Keratinocyte (primary cell): ENCODE results near the gene KCNQ2. TPM values are rescaled to one million over a fixed set of nuclear protein-coding genes. Genes with fewer than 3 reads are reported as not detected.
A peak's percentile ranks its signal among the peaks of the same experiment; 100 is the strongest.

Experiments
- DNase-seq: peaks from one replicate; pipeline ENCODE4 v3.0.0-alpha.2; 2011; ENCODE audit warnings: low read depth, missing footprints, low spot score
- FAIRE-seq: peaks from 2 replicates; lab custom pipeline; 2011; peaks lifted over from hg19 to GRCh38; lab: Jason Lieb, UNC
- H2AFZ ChIP-seq: 2 replicates; pipeline ENCODE4 v1.6.0; 2012; ENCODE audit warnings: low read length, control low read depth, inconsistent platforms; ENCODE audit not compliant: control insufficient read depth
- H3K27ac ChIP-seq: 2 replicates; pipeline ENCODE4 v1.5.1; 2011; ENCODE audit warnings: low read length; ENCODE audit not compliant: control insufficient read depth, insufficient read depth
- H3K27me3 ChIP-seq: 3 replicates; pipeline ENCODE4 v1.6.0; 2011; ENCODE audit warnings: low read length; ENCODE audit not compliant: control insufficient read depth, insufficient read depth; ENCODE audit errors: extremely low read depth
- H3K36me3 ChIP-seq, 2 experiments: 2 replicates in 1 of 2; 3 replicates in 1 of 2; pipeline ENCODE4 v1.5.1; 2011; ENCODE audit warnings: low read length in 2 of 2, mild to moderate bottlenecking in 1 of 2; ENCODE audit not compliant: control insufficient read depth in 2 of 2, insufficient read depth in 2 of 2; ENCODE audit errors: extremely low read depth in 1 of 2
- H3K4me1 ChIP-seq: 3 replicates; pipeline ENCODE4 v1.5.1; 2011; ENCODE audit warnings: low read length; ENCODE audit not compliant: control insufficient read depth, insufficient read depth; ENCODE audit errors: extremely low read depth
- H3K4me2 ChIP-seq: 3 replicates; pipeline ENCODE4 v1.6.0; 2011; ENCODE audit warnings: low read depth, low read length; ENCODE audit not compliant: control insufficient read depth, insufficient read depth; ENCODE audit errors: extremely low read depth
- H3K4me3 ChIP-seq, 3 experiments: fragments of 200-600 bp in 1 of 3; sonication (generic) in 1 of 3; 2 replicates in 2 of 3; 3 replicates in 1 of 3; pipeline ENCODE4 v1.5.1; 2011 to 2016; ENCODE audit warnings: low read length in 3 of 3, mild to moderate bottlenecking in 3 of 3, control low read depth in 2 of 3, inconsistent platforms in 1 of 3, low read depth in 1 of 3, mixed read lengths in 1 of 3, mixed run types in 1 of 3, moderate library complexity in 1 of 3; ENCODE audit not compliant: control insufficient read depth in 2 of 3, insufficient read depth in 2 of 3; ENCODE audit errors: extremely low read depth in 1 of 3
- H3K79me2 ChIP-seq: 2 replicates; pipeline ENCODE4 v1.6.0; 2012; ENCODE audit warnings: low read length; ENCODE audit not compliant: control insufficient read depth, insufficient read depth
- H3K9ac ChIP-seq: 3 replicates; pipeline ENCODE4 v1.6.0; 2011; ENCODE audit warnings: low read length; ENCODE audit not compliant: control insufficient read depth, insufficient read depth; ENCODE audit errors: extremely low read depth
- H3K9me1 ChIP-seq: 3 replicates; pipeline ENCODE4 v1.6.0; 2011; ENCODE audit warnings: low read length; ENCODE audit not compliant: control insufficient read depth, insufficient read depth; ENCODE audit errors: extremely low read depth
- H3K9me3 ChIP-seq: 2 replicates; pipeline ENCODE4 v1.5.1; 2012; ENCODE audit warnings: low read depth, low read length; ENCODE audit not compliant: control insufficient read depth
- H4K20me1 ChIP-seq: 3 replicates; pipeline ENCODE4 v1.6.0; 2011; ENCODE audit warnings: low read length; ENCODE audit not compliant: control insufficient read depth, insufficient read depth; ENCODE audit errors: extremely low read depth
- CTCF ChIP-seq, 3 experiments: IDR thresholded peaks in 1 of 3; conservative IDR thresholded peaks in 1 of 3; optimal IDR thresholded peaks in 1 of 3; 2 replicates in 2 of 3; 3 replicates in 1 of 3; pipeline versions ENCODE3 to v1.5.1; 2011; ENCODE audit warnings: low read length in 3 of 3, mild to moderate bottlenecking in 3 of 3, moderate library complexity in 2 of 3, control low read depth in 1 of 3, inconsistent platforms in 1 of 3; ENCODE audit not compliant: insufficient read depth in 2 of 3; ENCODE audit errors: extremely low read depth in 1 of 3
- EZH2 ChIP-seq: IDR thresholded peaks from one replicate; pipeline ENCODE4 v1.6.1; 2012; ENCODE audit warnings: inconsistent platforms, mild to moderate bottlenecking, low read length, moderate library complexity
- dilution Hi-C: fragments of 300-500 bp; cut with MboI; formaldehyde crosslinking; loops from one replicate; pipeline ENCODE4 v1.7.0; 2020; ENCODE audit warnings: low sequenced_read_pairs; ENCODE audit not compliant: extremely low pct_ligation_motif_present
- polyA plus RNA-seq, 5 experiments: library from polyadenylated mRNA; depleted of rRNA in 3 of 5; stranded (reverse) in 3 of 5; stranded (forward) in 1 of 5; unstranded in 1 of 5; fragments of >200 nt; gene quantifications; 1 replicate in 1 of 5; 2 replicates in 3 of 5; 3 replicates in 1 of 5; pipeline versions ENCODE4 v1.2.1 to v1.2.3, GENCODE V29; 2011 to 2012; ENCODE audit warnings: missing spikeins in 2 of 5, low read depth in 1 of 5, low replicate concordance in 1 of 5

Gene KCNQ2
- polyA plus RNA-seq, 1 donor (not counting 4 experiments of a cell fraction or from before 2014, with no cell fraction given), result not detected

GRCh38 chr20:63382551-63383300 is 89.7 kb downstream of the KCNQ2 start:
- DNase-seq, result no peak
- TF ChIP-seq CTCF (optimal IDR thresholded peaks at IDR 0.05 in 1 of 3, IDR thresholded peaks at IDR 0.05 in 1 of 3, conservative IDR thresholded peaks at IDR 0.05 in 1 of 3; ENCODE audit: extremely low read depth in 1 of 3, insufficient read depth in 2 of 3, low read length in 3 of 3) (no peak), EZH2 (no peak)
- H3K27me3 ChIP-seq, result peaks cover 14% of the 10 kb centered on the region

GRCh38 chr20:63381781-63382431 is 90.5 kb downstream of the KCNQ2 start:
- Histone ChIP-seq H3K27me3 (peaks cover 22% of the 10 kb centered on the region), H3K9ac (no peak overlapping the region)
- FAIRE-seq, result no peak

More at GRCh38 chr20:63382551-63383300, 89.7 kb downstream of the KCNQ2 start:
- Histone ChIP-seq H3K4me3 (no peak overlapping the region), H2AFZ (no peak overlapping the region), H3K9me3 (peaks cover 8% of the 10 kb centered on the region), H3K4me2 (no peak overlapping the region), H4K20me1 (no peaks in the 10 kb centered on the region), H3K27ac (no peak overlapping the region), H3K9me1 (no peaks in the 10 kb centered on the region), H3K79me2 (no peaks in the 10 kb centered on the region), H3K9ac (no peak overlapping the region), H3K4me1 (no peaks in the 10 kb centered on the region), H3K36me3 (no peaks in the 10 kb centered on the region)
- dilution Hi-C loops, result no loop called here
- no peak for FAIRE-seq

More at GRCh38 chr20:63381781-63382431, 90.5 kb downstream of the KCNQ2 start:
- Histone ChIP-seq H2AFZ (no peak overlapping the region), H3K9me1 (no peaks in the 10 kb centered on the region), H3K36me3 (no peaks in the 10 kb centered on the region), H3K4me2 (no peak overlapping the region), H3K79me2 (no peaks in the 10 kb centered on the region), H3K4me3 (no peak overlapping the region), H3K4me1 (no peaks in the 10 kb centered on the region), H3K9me3 (peaks cover 3% of the 10 kb centered on the region), H4K20me1 (no peaks in the 10 kb centered on the region), H3K27ac (no peak overlapping the region)
- dilution Hi-C loops, result no loop called here
- no peak for DNase-seq
- TF ChIP-seq EZH2 (no peak), CTCF (optimal IDR thresholded peaks at IDR 0.05 in 1 of 3, IDR thresholded peaks at IDR 0.05 in 1 of 3, conservative IDR thresholded peaks at IDR 0.05 in 1 of 3; ENCODE audit: extremely low read depth in 1 of 3, insufficient read depth in 2 of 3, low read length in 3 of 3) (peak; percentile 76 to 98 (median 81))
